SH-SY5Y (cell line): ENCODE results near the gene BCKDHB.

ENCODE experiments used
- GATA2 ChIP-seq: IDR thresholded peaks from 2 replicates; pipeline ENCODE4 v1.6.1; 2011; ENCODE audit warnings: mild to moderate bottlenecking, low read depth, low read length
- GATA3 ChIP-seq: IDR thresholded peaks from 2 replicates; pipeline ENCODE4 v1.6.1; 2011; ENCODE audit warnings: low read depth, mild to moderate bottlenecking, low read length, moderate library complexity

GRCh38 chr6:80287112-80287511 lies 180.6 kb downstream of the BCKDHB start:
- TF ChIP-seq GATA2: no peak
- TF ChIP-seq GATA3: no peak
